GM18867 (cell line): ENCODE results near the gene GNL2.

Source experiments
- ATAC-seq: cut with Tn5 transposase; IDR thresholded peaks from one replicate; pipeline ENCODE4 v1.9.1; 2021; ENCODE audit warnings: mild to moderate bottlenecking, moderate library complexity; ENCODE audit not compliant: unreplicated experiment

GNL2 gene

GRCh38 chr1:37517569-37517968, 78.2 kb downstream of the GNL2 start:
- no peak for ATAC-seq
